Keratinocyte (primary cell): ENCODE data around the gene METTL5. TPM values are rescaled to one million over a fixed set of nuclear protein-coding genes. Genes with fewer than 3 reads are reported as not detected.

ENCODE experiments used
- DNase-seq: peaks from one replicate; pipeline ENCODE4 v3.0.0-alpha.2; 2011; ENCODE audit warnings: low read depth, missing footprints, low spot score
- FAIRE-seq: peaks from 2 replicates; lab custom pipeline; 2011; peaks lifted over from hg19 to GRCh38; lab: Jason Lieb, UNC
- H2AFZ ChIP-seq: 2 replicates; pipeline ENCODE4 v1.6.0; 2012; ENCODE audit warnings: low read length, control low read depth, inconsistent platforms; ENCODE audit not compliant: control insufficient read depth
- H3K27ac ChIP-seq: 2 replicates; pipeline ENCODE4 v1.5.1; 2011; ENCODE audit warnings: low read length; ENCODE audit not compliant: control insufficient read depth, insufficient read depth
- H3K27me3 ChIP-seq: 3 replicates; pipeline ENCODE4 v1.6.0; 2011; ENCODE audit warnings: low read length; ENCODE audit not compliant: control insufficient read depth, insufficient read depth; ENCODE audit errors: extremely low read depth
- H3K36me3 ChIP-seq, 2 experiments: 2 replicates in 1 of 2; 3 replicates in 1 of 2; pipeline ENCODE4 v1.5.1; 2011; ENCODE audit warnings: low read length in 2 of 2, mild to moderate bottlenecking in 1 of 2; ENCODE audit not compliant: control insufficient read depth in 2 of 2, insufficient read depth in 2 of 2; ENCODE audit errors: extremely low read depth in 1 of 2
- H3K4me1 ChIP-seq: 3 replicates; pipeline ENCODE4 v1.5.1; 2011; ENCODE audit warnings: low read length; ENCODE audit not compliant: control insufficient read depth, insufficient read depth; ENCODE audit errors: extremely low read depth
- H3K4me2 ChIP-seq: 3 replicates; pipeline ENCODE4 v1.6.0; 2011; ENCODE audit warnings: low read depth, low read length; ENCODE audit not compliant: control insufficient read depth, insufficient read depth; ENCODE audit errors: extremely low read depth
- H3K4me3 ChIP-seq, 3 experiments: fragments of 200-600 bp in 1 of 3; sonication (generic) in 1 of 3; 2 replicates in 2 of 3; 3 replicates in 1 of 3; pipeline ENCODE4 v1.5.1; 2011 to 2016; ENCODE audit warnings: low read length in 3 of 3, mild to moderate bottlenecking in 3 of 3, control low read depth in 2 of 3, inconsistent platforms in 1 of 3, low read depth in 1 of 3, mixed read lengths in 1 of 3, mixed run types in 1 of 3, moderate library complexity in 1 of 3; ENCODE audit not compliant: control insufficient read depth in 2 of 3, insufficient read depth in 2 of 3; ENCODE audit errors: extremely low read depth in 1 of 3
- H3K79me2 ChIP-seq: 2 replicates; pipeline ENCODE4 v1.6.0; 2012; ENCODE audit warnings: low read length; ENCODE audit not compliant: control insufficient read depth, insufficient read depth
- H3K9ac ChIP-seq: 3 replicates; pipeline ENCODE4 v1.6.0; 2011; ENCODE audit warnings: low read length; ENCODE audit not compliant: control insufficient read depth, insufficient read depth; ENCODE audit errors: extremely low read depth
- H3K9me1 ChIP-seq: 3 replicates; pipeline ENCODE4 v1.6.0; 2011; ENCODE audit warnings: low read length; ENCODE audit not compliant: control insufficient read depth, insufficient read depth; ENCODE audit errors: extremely low read depth
- H3K9me3 ChIP-seq: 2 replicates; pipeline ENCODE4 v1.5.1; 2012; ENCODE audit warnings: low read depth, low read length; ENCODE audit not compliant: control insufficient read depth
- H4K20me1 ChIP-seq: 3 replicates; pipeline ENCODE4 v1.6.0; 2011; ENCODE audit warnings: low read length; ENCODE audit not compliant: control insufficient read depth, insufficient read depth; ENCODE audit errors: extremely low read depth
- EZH2 ChIP-seq: IDR thresholded peaks from one replicate; pipeline ENCODE4 v1.6.1; 2012; ENCODE audit warnings: inconsistent platforms, mild to moderate bottlenecking, low read length, moderate library complexity
- dilution Hi-C: fragments of 300-500 bp; cut with MboI; formaldehyde crosslinking; loops from one replicate; pipeline ENCODE4 v1.7.0; 2020; ENCODE audit warnings: low sequenced_read_pairs; ENCODE audit not compliant: extremely low pct_ligation_motif_present
- polyA plus RNA-seq, 5 experiments: library from polyadenylated mRNA; depleted of rRNA in 3 of 5; stranded (reverse) in 3 of 5; stranded (forward) in 1 of 5; unstranded in 1 of 5; fragments of >200 nt; gene quantifications; 1 replicate in 1 of 5; 2 replicates in 3 of 5; 3 replicates in 1 of 5; pipeline versions ENCODE4 v1.2.1 to v1.2.3, GENCODE V29; 2011 to 2012; ENCODE audit warnings: missing spikeins in 2 of 5, low read depth in 1 of 5, low replicate concordance in 1 of 5
- TF ChIP-seq, protein P1 (sequence below), 3 experiments: IDR thresholded peaks in 1 of 3; conservative IDR thresholded peaks in 1 of 3; optimal IDR thresholded peaks in 1 of 3; 2 replicates in 2 of 3; 3 replicates in 1 of 3; pipeline versions ENCODE3 to v1.5.1; 2011; ENCODE audit warnings: low read length in 3 of 3, mild to moderate bottlenecking in 3 of 3, moderate library complexity in 2 of 3, control low read depth in 1 of 3, inconsistent platforms in 1 of 3; ENCODE audit not compliant: insufficient read depth in 2 of 3; ENCODE audit errors: extremely low read depth in 1 of 3

METTL5 gene
- polyA plus RNA-seq, 1 donor (not counting 4 experiments of a cell fraction or from before 2014, with no cell fraction given): 119 TPM

DNA sequence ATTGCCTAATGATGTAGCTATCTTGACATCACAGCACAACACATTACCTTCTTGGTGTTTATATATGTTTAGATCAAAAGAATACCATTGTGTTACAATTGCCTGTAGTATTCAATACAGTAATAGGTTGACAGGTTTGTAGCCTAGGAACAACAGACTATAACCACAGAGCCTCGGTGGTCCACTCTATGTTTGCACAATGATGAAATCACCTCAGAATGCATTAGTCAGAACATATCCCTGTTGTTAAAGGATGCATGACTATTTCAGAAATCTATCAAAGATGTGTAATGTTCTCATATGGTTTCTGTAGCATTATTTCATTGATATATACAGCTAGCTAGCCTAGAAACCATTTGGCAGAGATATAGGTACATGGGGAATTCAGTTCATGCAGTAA is 8.9 kb downstream of the METTL5 start:
- Histone ChIP-seq H3K27ac (peak overlapping the region; percentile 31), H3K36me3 (peaks cover 7 to 30% of the 10 kb centered on the region in 2 experiments), H3K4me3 (no peak overlapping the region), H3K79me2 (peaks cover 23% of the 10 kb centered on the region), H3K9ac (no peak overlapping the region), H3K9me1 (no peaks in the 10 kb centered on the region), H3K9me3 (no peaks in the 10 kb centered on the region), H3K27me3 (no peaks in the 10 kb centered on the region), H3K4me1 (peaks cover 24% of the 10 kb centered on the region), H2AFZ (no peak overlapping the region), H3K4me2 (no peak overlapping the region), H4K20me1 (no peaks in the 10 kb centered on the region)
- dilution Hi-C loops: no loop called here
- FAIRE-seq (peak; percentile 81), DNase-seq (no peak)
- TF ChIP-seq, protein P1, sequence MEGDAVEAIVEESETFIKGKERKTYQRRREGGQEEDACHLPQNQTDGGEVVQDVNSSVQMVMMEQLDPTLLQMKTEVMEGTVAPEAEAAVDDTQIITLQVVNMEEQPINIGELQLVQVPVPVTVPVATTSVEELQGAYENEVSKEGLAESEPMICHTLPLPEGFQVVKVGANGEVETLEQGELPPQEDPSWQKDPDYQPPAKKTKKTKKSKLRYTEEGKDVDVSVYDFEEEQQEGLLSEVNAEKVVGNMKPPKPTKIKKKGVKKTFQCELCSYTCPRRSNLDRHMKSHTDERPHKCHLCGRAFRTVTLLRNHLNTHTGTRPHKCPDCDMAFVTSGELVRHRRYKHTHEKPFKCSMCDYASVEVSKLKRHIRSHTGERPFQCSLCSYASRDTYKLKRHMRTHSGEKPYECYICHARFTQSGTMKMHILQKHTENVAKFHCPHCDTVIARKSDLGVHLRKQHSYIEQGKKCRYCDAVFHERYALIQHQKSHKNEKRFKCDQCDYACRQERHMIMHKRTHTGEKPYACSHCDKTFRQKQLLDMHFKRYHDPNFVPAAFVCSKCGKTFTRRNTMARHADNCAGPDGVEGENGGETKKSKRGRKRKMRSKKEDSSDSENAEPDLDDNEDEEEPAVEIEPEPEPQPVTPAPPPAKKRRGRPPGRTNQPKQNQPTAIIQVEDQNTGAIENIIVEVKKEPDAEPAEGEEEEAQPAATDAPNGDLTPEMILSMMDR (optimal IDR thresholded peaks at IDR 0.05 in 1 of 3, IDR thresholded peaks at IDR 0.05 in 1 of 3, conservative IDR thresholded peaks at IDR 0.05 in 1 of 3; ENCODE audit: extremely low read depth in 1 of 3, insufficient read depth in 2 of 3, low read length in 3 of 3): no peak
- no peak for TF ChIP-seq EZH2

DNA sequence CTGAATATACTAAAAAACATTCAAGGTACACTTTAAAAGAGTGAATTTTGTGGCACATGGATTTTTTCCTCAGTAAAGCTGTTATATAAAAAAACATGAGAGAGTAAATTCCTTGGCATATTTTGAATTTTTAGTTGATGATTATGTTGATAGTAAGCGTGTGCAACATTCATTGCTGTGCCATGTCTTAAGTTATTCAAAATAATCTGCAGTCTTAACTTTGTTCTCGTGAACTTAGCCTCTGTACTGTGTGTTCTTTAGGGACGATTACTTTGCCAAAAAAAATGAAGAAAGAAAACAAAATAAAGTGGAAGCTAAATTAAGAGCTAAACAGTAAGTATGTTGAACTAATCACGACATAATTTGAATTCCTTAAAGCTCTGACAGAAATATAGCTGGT is 16.5 kb downstream of the METTL5 start:
- Histone ChIP-seq H3K4me1 (no peaks in the 10 kb centered on the region), H3K9me1 (no peaks in the 10 kb centered on the region), H3K27ac (no peak overlapping the region), H3K9ac (no peak overlapping the region), H2AFZ (no peak overlapping the region), H3K4me3 (no peak overlapping the region), H3K79me2 (peaks cover 8% of the 10 kb centered on the region), H3K36me3 (peaks cover 11 to 15% of the 10 kb centered on the region in 2 experiments), H3K9me3 (no peaks in the 10 kb centered on the region), H3K4me2 (no peak overlapping the region), H3K27me3 (no peaks in the 10 kb centered on the region), H4K20me1 (no peaks in the 10 kb centered on the region)
- no peak for TF ChIP-seq EZH2
- TF ChIP-seq, protein P1 (optimal IDR thresholded peaks at IDR 0.05 in 1 of 3, IDR thresholded peaks at IDR 0.05 in 1 of 3, conservative IDR thresholded peaks at IDR 0.05 in 1 of 3; ENCODE audit: extremely low read depth in 1 of 3, insufficient read depth in 2 of 3, low read length in 3 of 3): no peak
- FAIRE-seq (no peak), DNase-seq (no peak)
- dilution Hi-C loops: no loop called here
